GM19463 (cell line): ENCODE measurements around the gene MSL2.
A peak's percentile ranks its signal among the peaks of the same experiment; 100 is the strongest.
"Not testable (repeated sequence)": the region's sequence is repeated elsewhere in the genome, so short reads cannot be mapped to it uniquely, and the experiment has no call there.

ENCODE experiments used
- ATAC-seq: cut with Tn5 transposase; IDR thresholded peaks from one replicate; pipeline ENCODE4 v1.9.1; 2021; ENCODE audit warnings: mild to moderate bottlenecking, moderate library complexity; ENCODE audit not compliant: unreplicated experiment

MSL2 gene

DNA sequence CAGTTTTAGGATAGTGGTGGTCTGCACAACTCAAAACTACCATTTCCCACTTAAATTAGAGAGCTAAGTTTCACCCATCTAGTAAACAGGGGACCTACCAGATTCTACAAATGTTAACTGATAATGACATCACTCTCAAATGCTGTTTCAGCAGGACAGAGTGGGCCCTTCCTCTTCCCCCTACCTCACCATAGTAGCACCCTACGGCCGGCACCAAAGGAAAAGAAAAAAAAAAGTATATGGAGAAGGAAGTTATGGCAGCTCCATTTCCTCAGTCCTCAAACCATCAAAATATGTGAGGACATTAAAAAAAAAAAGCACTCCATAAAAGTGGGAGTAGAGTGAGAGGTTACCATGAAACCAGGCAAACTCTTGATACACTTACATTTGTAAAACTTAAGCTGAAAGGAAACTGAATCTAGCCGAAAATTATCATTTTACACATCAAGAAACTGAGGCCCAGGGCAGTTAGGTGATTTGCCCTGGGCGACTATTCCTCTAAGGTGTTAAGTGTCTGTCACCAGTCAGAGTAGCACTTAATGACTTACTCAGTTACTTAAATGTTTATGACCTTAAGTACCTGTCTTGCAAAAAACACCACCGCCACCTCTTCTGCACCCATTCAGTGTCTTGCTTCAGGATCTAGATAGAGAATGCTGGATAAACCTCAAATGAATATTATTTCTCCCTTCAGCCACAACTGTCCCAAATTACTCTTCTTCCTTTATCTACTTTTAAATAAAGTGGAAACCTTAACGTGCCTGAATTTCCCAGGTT is 2.7 kb downstream of the MSL2 start:
- no peak for ATAC-seq

DNA sequence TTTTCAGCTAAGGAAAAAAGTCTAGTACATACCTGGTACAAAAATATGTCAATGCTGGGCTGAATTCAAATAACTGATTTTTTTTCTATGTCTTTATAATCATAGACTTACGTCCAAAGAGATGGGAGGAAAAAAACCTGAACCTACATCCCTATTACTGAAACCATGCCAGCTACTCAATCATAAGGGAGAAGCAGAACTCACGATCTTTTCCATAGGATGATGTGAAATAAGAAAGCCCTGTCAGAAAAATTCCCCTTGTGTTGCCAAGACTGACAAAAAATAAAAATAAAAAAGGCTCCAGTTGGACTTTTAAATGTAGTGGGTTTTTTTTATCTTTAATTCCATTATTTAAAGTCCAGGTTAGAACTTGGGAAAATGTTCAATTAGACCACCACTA is 3.3 kb downstream of the MSL2 start:
- no peak for ATAC-seq

DNA sequence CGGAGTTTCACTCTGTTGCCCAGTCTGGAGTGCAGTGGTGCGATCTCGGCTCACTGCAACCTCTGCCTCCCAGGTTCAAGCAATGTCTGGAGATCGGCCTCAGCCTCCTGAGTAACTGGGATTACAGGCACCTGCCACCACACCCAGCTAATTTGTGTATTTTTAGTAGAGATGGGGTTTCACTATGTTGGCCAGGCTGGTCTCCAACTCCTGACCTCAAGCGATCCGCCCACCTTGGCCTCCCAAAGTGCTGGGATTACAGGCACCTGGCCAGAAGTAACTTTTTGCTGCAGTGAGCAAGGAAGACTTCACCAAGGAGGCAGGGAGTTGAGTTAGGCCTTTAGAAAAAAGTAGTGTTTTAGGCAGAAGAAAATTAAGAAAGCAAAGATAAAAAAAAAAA is 3.9 kb downstream of the MSL2 start:
- ATAC-seq = not testable (repeated sequence)

DNA sequence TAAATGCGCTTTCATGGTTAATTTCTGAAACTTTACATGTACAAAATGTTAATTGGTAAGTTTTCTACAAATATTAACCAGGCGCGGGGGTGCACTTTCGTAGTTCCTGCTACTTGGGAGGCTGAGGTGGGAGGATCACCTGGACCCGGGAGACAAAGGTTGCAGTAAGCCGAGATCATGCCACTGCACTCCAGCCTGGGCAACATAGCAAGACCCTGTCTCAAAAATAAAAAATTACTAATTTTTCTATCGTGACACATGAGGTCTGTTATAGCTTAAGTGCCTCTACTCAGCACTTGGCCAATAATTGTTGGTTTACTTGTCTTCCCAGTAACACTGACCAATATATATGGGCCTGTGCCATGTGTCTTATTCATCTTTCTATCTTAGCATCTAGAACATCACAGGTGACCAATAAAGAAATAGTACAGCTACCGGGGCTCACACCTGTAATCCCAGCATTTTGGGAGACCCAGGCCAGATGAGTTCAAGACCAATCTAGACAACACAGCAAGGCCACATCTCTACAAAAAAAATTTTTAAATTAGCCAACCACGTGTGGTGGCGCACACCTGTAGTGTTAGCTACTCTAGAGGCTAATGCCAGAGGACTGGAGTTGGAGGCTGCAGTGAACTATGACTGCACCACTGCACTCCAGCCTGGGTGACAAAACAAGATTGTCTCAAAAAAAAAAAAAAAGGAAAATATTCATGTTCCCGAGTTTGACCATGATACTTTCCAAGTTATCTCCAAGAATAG is 6.1 kb downstream of the MSL2 start:
- no peak for ATAC-seq

DNA sequence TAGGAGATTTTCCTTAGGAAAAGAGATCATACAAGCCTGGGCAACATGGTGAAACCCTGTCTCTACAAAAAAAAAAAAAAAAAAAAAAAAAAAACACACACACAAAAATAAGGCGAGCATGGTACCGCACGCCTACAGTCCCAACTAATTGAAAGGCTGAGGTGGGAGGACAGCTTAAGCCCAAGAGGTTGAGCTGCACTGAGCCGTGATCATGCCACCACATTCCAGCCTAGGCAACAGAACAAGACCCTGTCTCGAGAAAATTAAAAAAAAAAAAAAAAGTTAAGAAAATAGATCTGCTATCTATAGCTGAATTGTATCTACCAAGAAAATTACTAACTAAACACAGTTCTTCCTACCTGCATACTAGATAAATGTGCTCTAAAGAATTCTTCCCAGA is 7.1 kb downstream of the MSL2 start:
- no peak for ATAC-seq

DNA sequence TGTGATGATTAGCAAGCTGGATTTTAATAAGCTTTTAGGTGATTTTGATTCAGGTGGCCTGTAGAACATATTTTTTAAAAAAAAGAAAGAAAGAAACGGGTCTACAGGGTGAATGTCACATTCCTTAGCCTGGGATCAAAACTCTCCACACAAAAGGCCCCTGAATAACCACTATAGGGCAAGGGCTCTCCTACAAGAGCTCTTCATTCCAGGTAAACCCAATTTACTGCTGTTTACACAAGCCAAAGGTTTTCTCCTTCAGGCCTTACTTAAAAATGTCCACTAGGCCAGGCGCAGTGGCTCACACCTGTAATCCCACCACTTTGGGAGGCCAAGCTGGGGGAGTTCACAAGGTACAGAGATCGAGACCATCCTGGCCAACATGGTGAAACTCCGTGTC is 8.3 kb downstream of the MSL2 start:
- ATAC-seq = no peak

DNA sequence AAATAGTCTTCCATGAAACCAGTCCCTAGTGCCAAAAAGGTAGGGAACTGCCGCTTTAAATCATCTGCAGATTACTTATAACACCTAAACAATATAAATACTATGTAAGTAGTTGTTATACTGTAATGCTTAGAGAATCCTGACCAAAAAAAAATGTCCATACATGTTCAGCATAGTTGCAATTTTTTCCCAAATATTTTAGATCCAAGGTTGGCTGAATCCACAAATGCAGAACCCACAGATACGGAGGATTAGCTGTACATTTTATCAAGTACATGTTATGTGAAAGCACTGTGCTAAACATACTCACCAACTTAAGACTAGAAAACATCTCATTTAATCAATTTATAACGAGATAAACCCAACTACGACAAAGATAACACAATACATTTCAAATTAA is 9.3 kb downstream of the MSL2 start:
- no peak for ATAC-seq

DNA sequence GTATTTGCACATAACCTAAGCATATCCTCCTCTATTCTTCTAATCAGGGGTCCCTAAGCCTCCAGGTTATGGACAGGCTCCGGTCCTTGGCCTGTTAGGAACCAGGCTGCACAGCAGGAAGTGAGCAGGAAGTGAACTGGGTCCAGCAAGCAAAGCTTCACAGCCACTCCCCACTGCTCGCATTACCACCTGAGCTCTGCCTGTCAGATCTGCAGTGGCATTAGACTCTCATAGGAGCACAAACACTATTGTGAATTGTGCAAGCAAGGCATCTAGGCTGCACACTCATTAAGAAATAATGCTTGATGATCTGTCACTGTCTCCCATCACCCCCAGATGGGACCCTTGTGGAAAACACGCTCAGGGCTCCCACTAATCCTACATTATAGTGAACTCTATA is 9.8 kb downstream of the MSL2 start:
- ATAC-seq = peak; percentile 41

DNA sequence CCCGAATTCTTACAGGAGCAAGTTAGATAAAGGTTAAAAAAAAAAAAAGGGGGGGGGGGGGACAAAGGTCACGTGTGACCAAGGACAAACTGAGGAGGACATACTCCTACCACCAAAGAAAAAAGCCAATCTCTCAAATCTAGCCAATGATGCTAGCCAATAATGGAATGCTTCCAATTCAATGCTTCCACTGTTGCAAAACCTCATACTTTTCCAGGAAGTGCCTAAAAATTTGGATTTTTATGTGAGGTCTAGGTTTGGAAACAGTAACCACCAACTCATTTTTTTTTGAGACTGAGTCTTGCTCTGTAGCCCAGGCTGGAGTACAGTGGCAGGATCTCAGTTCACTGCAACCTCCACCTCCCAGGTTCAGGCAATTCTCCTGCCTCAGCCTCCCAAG is 11.4 kb downstream of the MSL2 start:
- no peak for ATAC-seq

DNA sequence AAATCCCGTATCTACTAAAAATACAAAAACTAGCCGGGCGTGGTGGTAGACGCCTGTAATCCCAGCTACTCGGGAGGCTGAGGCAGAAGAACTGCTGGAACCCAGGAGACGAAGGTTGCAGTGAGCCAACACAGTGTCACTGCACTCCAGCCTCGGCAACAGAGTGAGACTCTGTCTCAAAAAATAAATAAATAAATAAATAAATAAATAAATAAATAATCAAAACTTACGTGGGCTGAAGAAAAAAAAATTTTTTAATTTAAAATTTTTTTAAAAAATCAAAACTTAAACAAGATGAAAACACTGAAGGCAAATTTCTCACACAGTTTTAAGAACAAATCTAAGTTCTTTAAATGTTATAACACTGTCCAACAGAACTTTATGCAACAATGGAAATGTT is 14.4 kb downstream of the MSL2 start:
- no peak for ATAC-seq

DNA sequence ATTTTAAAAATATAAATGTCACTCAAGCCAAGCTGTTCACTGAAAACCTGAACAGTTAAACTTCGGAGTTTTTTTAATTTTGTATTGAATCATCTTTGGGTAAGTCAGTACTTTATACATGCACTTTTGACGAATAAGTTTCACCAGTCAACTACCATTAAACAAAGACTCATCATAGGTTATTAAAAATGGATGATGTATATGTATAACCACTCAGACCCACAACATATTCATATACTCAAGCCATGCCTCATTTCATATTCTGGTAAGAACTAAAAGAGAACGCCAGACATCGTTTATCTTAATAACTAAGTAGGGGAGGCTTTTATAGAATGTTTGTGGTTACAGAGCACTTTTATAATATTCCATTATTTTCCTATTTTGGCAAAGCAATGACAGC is 18.3 kb downstream of the MSL2 start:
- ATAC-seq = no peak

DNA sequence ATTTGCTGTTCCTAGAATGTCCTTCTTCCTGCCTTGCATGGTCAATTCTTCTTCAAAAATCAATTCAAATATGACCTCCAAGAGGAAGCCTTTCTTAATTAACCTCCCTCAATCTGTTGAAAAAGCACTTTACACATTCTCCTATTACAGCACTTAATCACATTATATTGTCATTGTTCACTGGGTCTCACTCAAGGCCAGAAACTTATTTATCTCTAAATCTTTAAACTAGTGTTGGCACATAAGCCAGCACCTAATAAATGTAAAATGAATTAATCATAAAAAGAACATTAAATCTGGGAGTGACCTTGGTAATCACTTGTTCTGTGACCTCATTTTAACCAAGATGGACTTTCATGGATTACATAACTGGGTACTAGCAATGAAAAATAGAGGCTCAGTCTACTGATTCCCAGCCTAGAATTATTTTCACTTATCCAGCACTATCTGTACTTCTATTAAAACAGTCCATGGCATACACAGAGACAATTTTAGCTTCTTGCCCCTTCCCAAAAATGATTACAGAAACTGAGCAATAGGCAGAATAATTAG is 22.1 kb downstream of the MSL2 start:
- ATAC-seq = no peak

DNA sequence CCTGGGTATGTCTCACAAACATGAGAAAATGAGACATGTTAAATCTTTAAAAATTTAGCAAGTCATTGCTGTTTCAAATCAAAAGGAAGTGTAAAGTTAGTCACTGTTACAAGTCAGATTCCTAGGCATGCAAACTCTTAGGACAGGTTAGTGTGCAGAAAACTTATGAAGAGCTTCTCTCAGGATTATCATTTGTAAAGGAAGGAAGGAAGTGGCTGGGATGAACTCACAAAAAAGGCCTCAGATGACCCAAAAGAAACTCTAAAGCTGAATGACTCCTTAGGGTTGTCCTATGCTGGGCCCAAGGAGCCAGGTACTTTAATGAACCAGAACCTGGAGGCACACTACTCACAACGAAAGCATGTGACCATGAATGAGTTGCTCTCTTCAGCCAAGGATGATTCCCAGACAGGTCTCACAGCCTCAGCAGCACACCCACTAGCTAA is 25.0 kb downstream of the MSL2 start:
- peak; percentile 54 for ATAC-seq

DNA sequence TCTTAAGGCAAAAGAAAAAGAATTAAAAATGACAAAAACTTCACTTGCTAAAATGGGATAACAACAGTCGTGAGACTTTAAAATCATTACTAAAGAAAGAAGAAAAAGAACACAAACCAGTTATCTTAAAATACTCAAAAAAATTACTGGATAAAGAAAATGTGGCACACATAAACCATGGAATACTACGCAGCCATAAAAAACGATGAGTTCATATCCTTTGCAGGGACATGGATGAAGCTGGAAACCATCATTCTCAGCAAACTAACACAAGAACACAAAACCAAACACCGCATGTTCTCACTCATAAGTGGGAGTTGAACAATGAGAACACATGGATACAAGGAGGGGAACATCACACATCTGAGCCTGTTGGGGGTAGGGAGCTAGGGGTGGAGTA is 27.9 kb downstream of the MSL2 start:
- ATAC-seq = not testable (repeated sequence)

DNA sequence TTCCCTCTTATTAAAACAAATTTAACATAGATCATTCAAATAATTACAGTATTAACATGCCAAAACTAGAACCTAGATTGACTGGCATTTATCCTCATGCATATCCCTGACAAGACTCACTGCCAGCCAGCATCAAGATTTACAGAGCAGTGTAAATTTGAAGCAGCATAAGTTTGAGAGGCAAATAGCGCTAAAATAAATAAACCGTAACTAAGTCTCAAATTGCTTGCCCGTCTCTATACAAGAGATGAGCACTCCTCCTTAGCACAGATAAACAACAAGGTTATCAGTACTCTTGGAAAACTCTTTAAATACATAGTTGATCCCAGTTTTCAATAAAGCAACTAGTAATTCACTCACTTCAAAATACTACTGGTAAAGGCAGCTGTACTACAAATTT is 29.6 kb downstream of the MSL2 start:
- no peak for ATAC-seq

DNA sequence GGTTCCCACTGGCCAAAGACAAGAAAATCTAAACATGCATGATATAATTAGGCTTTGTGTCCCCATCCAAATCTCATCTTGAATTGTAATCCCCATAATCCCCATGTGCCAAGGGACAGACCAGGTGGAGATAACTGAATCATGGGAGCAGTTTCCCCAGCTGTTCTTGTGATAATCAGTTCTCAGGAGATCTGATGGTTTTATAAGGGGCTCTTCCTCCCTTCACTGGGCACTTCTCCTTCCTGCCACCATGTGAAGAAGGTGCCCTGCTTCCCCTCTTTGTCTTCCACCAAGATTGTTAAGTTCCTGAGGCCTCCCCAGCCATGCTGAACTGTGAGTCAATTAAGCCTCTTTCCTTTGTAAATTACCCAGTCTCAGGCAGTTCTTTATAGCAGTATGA is 32.5 kb downstream of the MSL2 start:
- ATAC-seq = not testable (repeated sequence)

DNA sequence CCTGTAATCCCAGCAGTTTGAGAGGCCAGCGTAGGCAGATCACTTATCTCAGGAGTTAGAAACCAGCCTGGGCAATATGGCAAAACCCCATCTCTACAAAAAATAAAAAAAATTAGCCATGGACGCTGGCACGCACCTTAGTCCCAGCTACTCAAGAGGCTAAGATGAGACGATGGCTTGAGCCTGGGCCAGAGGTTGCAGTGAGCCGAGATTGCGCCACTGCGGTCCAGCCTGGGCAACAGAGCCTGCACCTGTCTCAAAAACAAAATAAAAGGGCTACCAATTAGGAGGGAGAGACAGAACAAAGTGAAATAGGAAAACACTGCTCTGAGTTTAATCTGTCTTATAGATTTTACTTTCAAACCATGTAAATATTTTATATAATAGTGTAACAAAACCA is 33.8 kb downstream of the MSL2 start:
- no peak for ATAC-seq

DNA sequence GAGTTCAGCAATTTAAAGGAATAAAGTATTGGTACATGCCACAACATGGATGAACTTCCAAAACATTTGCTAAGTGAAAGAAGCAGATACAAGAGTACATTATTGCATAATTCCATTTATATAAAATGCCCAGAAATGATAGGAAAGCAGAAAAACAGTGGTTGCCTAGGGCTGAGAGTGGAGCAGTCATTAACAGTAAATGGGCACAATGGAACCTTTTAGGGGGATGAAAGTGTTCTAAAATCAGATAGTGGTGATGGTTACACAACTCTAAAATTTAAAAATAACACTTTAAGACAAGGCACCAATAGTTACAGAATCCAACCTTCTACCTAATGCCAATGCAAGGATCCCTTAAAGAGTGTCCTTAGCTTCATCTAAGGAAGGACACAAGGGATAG is 34.6 kb downstream of the MSL2 start:
- ATAC-seq = no peak

DNA sequence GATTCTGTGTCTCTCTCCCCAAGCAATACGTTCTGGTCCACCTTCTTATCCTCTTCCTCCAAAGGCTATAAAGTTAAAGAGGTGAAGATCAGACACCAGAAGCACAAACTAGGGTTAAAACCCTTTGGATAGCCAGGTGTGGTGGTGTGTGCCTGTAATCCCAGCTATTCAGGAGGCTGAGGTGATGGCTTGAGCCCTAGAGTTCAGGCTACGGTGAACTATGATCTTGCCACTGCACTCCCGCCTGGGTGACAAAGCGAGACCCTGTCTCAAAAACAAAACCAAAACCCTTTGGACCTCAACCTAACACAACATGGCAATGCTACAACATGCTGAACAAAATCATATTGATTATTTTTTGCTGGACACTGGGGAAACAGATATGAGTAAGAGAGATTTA is 43.2 kb downstream of the MSL2 start:
- no peak for ATAC-seq

DNA sequence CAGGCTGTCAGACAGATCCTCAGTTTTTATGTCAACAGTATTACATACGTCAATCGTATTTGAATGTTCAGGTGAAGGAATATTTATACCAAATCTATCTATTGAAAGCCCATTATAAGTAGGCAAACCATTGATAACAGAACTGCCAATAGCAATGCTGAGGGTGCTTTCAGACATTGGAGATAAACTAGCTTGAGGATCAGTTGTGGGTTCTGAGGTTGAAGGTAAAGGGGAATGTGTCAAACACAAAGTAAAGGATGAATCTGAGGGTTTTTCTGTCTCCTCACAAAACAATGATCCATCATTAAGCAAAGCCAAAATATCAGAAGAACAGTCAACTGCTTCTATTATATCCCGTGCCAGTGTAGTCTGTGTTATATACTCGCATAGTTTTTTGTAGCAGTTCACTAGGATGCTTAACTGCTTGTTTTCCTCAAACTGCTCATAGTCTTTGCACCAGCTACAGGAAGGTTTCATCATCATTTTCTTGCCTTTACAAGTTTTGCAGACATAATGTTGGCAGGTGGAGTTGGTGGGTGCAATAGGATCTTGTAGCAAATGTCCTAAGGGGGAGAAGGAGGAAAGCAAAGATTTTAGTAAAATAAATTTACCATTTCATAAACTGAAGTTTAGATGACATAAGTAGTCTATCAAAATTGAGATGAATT is 43.8 kb downstream of the MSL2 start:
- ATAC-seq = no peak

DNA sequence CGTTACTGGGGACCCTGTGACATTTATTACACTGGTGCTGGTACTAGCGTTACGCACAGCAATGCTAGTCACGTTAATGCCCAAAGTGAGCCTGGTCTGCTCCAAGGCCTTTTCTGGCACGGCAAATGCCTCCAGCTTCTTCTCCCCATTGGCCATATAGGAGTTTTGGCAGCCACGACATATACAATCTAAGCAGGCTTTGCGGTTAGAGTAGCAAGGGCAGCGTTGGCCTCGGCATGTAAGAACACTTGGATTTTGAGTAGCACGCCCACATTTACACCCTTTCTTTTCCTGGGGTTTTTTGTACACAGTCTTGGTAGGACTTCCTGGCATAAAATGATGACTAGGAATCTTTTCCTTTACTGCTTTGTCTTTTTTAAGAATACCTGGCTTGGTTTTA is 44.9 kb downstream of the MSL2 start:
- ATAC-seq = no peak

DNA sequence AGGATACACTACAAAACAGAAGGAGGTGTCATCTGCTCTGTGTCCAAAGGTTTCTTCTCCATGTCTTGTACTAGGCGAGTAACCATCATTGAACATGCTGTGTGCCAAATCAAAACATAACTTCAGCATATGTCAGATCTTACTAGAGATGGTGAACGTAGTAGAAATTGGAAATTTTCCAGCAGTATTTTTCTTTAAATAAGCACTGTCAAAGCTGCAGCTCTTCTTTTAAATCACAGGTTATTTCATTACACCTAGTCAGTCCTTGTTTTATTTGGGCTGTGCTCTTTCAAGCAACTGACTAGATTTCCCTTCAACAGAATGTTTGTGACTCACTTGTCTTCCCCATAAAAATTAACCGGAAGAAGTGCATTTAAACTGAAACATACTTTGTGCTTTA is 46.5 kb downstream of the MSL2 start:
- ATAC-seq = no peak
